Ramos (cell line): Measurements from ENCODE around the gene JARID2.

ENCODE experiments used
- in situ Hi-C: fragments of 300-500 bp; cut with MboI; formaldehyde crosslinking; loops from one replicate; pipeline ENCODE4 v1.14.3; 2022; ENCODE audit warnings: low sequenced_read_pairs; ENCODE audit not compliant: unreplicated experiment

JARID2 gene

DNA sequence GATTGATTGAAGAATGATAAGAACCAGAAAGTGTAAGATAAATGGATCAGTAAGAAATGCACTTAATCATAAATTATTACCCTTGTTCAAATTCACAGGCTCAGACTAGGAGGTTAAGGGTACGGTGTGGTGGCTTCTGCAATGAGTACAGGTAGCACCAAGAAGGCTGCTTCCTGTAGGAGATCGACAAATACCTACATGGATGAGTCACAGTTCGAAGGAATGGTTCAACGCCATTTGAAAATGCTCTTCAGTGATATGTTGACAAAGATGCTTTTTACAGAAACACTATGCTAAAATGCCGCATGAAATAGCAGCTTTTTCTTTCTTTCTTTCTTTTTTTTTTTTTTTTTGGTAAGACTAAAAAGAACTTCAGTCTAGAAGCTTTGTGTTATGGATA is 300.7 kb downstream of the JARID2 start:
- in situ Hi-C loops: no loop called here

DNA sequence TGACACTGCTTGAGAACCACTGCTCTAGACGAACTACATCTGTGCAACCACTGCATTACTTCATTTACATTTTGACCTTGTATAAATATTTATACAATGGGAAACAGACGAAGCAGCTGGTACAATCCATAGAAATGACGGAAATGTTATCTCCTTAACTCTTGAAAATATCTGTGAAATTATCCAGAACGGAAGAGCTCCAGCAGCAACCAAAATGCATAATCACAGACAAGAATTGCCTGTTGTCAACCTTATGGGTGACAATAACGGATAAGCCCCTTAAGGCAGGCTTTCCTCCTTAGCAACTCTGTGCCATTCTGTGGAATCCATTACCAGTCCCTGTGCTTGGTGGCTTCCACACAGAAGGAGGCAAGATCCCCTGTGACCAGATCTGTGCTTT is 301.5 kb downstream of the JARID2 start:
- in situ Hi-C loops: no loop called here

DNA sequence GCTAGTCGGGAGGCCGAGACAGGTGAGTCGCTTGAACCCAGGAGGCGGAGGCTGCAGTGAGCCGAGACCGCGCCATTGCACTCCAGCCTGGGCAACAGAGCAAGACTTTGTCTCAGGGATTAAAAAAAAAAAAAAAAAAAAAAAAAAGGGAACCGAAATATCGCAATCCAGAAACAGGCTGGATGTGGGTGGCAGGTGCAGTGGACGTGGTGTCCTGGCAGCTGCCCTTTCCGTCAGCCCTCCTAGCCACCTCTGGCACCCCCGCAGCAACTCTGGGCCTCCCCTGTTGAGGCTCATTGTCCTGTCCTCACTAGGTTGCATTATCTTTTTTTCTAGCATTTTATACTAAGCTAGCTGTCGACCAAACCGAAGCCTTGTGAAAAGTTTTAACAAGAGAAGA is 303.5 kb downstream of the JARID2 start:
- in situ Hi-C loops: no loop called here

DNA sequence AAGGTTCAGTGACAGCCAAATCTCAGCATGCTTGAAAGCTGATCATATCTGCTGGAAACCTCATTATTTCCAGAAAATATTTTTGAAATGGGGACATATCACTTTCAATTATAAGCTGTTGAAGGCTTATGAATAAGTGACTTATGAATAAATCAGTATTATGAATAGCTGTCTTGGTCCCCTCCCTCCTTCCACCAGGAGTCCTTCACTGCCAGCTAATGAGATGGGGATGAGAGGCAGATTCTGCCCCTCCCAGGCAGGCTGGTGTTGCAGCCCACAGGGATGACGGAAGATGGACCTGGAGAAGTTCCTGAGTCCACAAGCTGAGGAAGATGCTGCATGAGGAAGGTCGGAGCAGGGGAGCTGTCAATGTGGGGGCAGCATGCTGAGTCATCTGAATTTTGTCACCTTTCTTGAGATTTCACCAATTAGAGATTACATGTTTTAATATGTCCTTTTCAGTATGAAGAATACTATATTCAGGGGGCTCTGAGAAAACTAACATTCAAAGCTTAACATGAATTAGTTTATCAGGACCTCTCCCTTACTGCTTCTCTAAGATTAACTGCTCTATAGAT is 304.8 kb downstream of the JARID2 start:
- in situ Hi-C loops: no loop called here

DNA sequence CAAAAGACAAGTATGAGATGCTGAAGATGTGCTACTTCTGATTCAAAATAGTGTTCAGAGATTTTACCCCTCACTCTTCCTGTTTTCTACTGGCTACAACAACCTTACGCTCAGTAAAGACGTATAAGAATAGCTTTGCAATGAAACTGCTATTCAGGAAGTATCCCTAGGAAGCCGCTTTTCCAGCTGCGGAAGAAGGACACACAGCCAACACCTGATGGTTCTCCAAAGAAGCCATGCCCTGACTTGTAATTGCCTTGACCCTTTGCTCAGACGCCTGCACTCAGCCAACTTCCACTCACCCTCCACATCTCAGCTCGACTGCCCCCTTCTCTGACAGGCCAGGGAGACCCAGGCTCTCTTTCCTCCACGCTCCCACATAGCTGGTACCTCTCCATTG is 305.4 kb downstream of the JARID2 start:
- in situ Hi-C loops: no loop called here

DNA sequence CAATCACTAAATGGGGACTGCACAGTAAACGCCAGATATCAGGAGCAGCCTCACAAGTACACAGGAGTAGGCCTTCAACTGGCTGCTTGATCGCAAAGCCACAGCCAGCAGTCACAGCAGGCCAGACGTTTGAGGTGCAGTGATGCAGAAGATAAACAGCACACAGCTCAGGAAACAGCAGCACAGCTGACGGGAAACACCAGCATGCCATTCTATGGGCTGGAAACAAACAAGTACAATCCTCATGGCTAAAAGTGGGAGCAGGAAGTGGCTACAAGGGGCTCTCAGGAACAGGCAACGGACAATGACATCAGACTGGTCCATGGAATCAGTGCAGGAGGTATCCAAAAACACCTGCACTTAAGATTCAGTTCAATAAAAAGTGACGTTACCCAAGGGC is 305.9 kb downstream of the JARID2 start:
- in situ Hi-C loops: no loop called here

DNA sequence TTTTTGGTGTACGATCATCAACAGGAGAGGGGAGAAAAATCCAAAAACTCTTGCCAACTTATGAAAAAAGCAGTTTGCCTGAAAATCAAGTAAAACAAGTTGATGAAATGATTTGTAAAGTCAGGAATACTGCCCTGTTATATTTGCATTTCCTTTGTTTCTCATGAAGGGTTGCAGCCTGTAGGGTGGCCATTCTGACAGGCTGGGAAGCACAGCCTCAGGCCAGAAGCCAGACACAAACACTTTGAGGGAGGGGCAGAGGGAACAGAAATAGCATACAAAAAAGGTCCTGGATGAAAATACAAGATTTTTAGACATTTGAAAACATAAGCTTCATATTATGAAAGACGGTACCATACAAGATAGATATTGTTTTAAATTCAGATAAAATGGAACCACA is 307.2 kb downstream of the JARID2 start:
- in situ Hi-C loops: no loop called here

DNA sequence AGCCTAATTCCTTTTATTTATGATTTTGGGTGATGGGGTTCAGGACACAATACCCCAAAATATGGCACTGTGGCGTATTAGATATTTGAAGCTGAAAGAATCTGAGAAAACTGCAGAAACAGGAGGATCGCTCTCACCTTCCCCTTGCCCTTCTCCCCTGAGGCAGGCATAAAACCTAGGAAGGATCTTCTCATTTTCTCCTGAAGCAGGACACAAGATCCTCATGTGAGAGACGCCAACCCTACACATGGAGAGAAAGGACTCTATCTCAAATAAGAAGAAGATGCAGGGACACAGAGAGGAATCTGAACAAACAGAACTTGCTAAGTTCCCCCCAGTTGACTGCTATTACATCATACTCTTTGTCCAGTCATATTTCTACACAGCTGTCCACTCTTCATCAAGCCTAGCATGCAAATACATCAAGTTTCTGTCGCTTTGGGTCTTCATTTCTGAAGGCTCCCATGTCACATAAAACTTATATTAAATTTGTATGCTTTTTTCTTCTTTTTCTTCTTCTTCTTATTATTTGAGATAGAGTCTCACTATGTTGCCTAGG is 307.9 kb downstream of the JARID2 start:
- in situ Hi-C loops: no loop called here

DNA sequence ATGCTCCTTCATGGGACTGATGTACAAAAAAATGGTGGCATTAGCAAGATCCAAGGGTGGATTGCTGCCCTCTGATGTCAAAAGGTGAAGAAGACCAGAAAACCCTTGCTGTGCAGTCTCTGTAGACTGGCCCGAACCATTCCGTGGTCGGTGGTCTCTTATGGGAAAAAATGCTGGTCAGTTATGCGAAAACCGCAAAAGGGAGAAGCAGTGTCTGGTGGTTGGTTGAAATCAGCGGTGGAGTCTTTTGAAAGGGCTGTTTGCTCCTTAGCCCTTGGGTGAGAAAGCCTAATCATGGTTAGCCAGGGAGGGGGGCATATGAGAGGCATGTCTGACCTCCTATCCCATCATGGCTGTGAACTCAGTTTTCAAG is 308.8 kb downstream of the JARID2 start:
- in situ Hi-C loops: no loop called here

DNA sequence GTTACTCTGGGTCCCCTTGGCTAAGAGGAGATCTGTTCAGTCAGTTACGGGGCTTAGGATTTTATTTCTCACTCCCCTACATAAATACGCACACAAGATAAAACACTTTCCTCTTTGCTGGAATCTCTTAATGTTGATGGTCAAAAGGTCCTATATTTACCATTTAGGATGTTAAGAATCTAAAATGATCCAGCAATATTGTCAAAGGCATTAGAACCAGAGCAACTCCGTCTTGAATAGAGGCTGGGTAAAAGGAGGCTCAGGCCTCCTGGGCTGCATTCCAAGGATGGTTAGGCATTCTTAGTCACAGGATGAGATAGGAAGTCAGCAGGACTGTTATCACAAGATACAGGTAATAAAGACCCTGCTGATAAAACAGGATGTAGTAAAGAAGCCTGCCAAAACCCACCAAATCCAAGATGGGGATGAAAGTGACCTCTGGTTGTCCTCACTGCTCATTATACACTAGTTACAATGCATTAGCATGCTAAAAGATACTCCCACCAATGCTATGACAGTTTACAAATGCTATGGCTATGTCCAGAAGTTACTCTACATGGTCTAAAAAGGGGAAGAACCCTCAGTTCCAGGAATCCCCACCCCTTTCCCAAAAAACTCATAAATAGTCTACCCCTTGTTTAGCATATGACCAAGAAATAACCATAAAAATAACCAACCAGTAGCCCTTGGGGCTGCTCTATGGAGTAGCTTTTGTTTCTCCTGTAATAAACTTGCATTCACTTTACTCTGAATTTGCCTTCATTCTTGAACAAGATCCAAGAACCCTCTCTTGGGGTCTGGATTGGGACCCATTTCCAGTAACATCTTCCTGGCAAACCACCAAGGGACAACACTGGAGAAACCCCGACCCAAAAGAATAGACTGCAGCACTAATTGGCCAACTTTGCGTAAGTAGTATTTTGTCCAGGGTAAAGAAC is 309.5 kb downstream of the JARID2 start:
- in situ Hi-C loops: no loop called here

DNA sequence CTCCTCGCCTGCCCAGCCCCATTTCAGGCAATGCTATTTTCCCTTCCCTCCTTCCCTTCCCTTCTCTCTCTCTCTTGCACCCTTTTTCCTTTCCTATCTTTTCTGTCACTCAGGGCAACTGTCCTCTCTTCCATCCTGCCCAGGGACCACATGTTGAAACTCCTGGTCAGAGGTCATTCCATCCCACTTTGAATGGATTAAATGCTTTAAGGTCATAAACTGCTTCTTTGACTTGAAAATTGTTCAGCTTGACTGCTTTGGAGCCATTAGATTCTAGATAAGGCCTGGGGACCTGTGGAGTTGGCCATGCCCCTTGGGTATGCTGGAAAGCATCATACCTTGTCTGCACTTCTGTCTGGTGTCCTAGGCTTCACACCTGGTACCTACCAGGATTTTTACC is 310.8 kb downstream of the JARID2 start:
- in situ Hi-C loops: no loop called here

DNA sequence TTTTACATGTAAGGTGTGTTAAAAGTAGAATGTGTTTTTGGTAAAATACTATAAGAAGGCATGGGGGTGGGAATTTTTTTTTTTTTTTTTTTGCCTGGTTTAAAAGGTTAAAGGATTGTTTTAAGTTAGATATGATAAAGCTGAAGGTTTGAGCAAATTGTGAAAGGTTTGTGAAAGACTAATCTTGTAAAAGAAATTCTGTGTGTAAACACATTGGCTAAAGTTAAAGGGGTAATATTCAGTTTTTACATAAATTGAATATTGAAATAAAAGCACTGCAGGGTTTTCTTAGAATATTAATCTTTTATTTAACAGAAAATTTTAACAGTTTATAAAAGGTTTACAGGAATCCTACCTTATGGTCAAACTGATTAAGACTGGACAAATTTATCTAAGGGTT is 311.3 kb downstream of the JARID2 start:
- in situ Hi-C loops: no loop called here

DNA sequence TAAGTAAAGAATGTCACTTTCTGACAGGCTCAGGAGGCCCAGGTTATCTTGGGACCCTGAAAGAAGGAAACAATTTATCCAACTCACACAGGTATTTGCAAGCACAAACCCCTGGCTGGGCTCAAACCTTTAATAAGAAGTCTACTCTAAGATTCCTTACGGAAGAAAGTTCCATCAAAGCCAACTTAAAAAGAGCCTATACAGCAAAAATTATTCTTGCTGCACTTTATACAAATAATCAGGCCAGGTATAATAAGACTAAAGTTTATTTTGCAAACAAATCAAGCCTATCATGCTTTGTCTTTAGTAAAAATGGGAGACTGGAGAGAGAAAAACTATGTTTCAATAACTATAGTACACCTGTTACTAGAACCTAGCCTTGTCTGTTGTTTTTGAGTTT is 314.8 kb downstream of the JARID2 start:
- in situ Hi-C loops: no loop called here

DNA sequence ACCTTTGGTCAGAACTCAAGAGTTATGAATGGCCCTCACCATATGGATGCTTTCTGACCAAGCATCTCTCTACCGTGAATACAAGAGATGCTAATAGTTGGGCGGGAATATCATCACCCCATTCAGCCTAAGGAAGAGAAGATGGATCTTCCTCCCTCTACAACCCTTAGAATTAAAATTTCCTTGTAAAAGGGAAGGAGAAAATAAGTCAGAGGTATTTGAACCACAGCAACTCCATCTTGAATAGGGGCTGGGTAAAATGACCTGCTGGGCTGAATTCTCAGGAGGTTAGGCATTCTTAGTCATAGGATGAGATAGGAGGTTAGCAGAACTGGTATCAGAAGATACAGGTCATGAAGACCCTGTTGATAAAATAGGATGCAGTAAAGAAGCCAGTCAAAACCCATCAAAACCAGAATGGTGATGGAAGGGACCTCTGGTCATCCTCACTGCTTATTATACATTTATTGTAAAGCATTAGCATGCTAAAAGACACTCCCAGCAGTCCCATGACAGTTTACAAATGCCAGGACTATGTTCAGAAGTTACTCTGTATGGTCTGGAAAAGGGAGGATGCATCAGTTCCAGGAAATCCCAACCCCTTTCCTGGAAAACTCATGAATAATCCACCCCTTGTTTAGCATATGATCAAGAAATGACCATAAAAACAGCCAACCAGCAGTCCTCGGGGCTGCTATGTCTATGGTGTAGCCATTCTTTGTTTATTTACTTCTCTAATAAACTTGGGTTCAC is 315.8 kb downstream of the JARID2 start:
- in situ Hi-C loops: no loop called here

DNA sequence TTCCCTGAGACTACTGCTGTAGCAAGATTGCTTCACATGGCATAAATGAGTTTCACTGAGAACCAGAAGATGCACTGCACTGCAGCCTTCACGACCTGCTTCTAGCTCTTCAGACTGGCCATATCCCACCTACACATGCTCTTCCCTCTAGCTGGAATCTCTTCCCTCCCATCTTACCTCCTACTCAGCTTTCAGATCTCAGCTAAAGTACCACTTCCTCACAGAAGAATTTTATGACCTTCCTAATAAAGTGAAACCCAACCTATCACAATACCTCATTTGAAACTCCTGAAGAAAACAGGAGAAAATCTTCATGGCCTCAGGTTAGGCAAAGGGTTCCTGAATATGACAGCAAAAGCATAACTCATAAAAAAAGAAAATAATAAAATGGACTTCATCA is 317.1 kb downstream of the JARID2 start:
- in situ Hi-C loops: no loop called here

DNA sequence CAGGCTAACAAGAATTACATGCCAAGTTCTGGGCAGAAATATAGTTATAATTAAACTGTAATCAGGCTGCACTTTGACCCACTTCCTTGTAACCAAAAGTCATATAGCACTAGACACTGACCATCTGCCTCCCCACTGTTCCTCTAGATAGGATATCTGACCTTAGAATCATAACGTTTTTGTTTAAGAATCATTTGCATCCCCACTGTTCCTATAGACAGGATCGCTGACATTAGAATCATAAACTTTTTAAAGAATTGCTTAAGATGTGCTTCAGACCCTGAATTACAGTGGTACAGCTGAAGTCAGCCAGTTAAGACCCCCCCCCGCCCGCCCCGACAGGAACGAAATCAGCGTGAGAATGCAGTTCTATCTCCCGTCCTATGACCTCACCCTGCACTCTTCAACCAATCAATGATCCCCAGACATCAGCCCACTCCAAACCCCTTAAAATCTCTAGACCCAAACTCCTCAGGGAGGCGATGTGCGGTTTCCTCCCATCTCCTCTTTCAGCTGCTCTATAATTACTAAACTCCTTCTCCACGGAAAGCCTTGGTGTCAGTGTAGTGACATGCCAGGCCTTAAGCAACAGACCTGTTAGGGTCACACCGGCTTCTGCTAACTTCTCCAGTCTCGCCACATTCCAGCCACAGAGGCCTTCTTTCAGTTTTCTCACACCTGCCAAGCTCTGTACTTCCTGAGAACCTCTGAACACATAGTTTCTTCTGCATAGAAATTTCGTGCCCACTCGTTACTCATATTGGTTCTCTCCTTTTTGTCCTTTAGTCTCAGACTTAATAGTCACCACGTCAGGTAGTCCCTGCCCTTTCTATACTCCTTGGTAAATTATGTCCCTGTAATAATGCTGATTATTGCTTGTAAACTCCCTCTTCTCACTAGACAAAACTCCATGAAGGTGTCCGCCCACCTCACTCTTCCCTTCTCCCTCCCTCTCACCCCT is 323.4 kb downstream of the JARID2 start:
- in situ Hi-C loops: no loop called here

DNA sequence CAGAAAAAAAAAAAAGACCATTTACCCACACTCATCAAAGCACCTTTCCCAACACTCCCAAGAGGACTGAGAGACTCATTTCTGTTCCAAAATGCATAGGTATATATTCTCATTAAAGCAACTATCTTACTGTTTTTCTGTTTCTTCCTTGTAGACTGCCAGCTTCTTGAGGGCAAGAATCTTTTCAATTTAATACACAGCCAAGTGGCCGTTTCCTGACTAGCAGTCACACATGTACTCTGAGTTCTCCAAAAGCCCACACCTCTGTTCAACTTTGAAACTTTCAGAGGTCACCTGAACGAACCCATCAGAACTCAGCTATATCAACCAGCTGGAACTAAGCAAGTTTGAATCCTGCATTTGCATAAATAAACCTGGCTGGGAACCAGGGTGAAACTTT is 324.3 kb downstream of the JARID2 start:
- in situ Hi-C loops: no loop called here
